Measurements from ENCODE around the gene ETS1.

ETS1 gene

DNA sequence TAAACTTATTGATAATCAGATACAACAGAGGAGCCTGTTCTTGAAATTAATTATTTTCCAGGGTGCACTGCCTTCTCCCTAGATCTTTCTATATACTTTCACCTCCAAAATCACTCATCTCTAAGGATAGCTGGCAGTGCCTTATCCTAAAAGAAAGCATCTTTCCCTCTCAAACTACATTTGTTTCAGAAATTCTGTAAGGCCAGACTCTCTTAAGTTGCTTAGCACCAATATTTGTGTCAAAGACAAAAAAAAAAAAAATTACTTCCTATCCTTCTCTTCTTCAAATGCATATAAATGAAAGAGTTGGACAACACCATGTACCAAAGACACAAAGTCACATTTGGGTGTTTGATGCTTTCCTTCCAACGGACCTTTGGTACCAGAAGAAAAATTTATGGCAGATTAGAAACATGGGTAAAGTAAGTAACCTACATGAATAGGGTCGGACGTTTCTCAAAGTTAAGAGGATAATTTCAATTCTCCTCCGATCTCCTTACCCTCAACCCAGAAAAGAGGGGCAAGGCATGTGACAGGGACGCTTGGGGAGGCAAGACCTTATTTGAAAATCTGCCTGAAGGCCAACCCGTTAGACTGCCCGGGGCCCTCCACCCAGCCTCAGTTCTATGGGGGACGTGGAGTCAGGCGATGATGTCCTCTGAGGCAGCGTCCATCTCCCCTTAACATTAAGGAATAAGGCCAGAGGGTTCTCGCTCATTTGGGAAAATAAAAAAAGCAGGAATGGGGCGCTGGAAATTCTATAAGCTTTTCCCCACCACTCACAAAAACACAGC is 66.3 kb downstream of the ETS1 start:
- Histone ChIP-seq H3K4me1 (ENCODE audit: low read length) (peaks cover 55% of the 10 kb centered on the region), H3K4me3 (ENCODE audit: low read length) (peak overlapping the region; percentile 91), H2AFZ (ENCODE audit: low read depth, low read length) (no peak overlapping the region), H3K9me3 (ENCODE audit: insufficient read depth, low read length) (no peaks in the 10 kb centered on the region), H4K20me1 (ENCODE audit: insufficient read depth, low read length) (peaks cover 46% of the 10 kb centered on the region), H3K4me2 (ENCODE audit: low read length) (peak overlapping the region; percentile 96), H3K27ac (ENCODE audit: low read length) (peak overlapping the region; percentile 58), H3K79me2 (ENCODE audit: low read length) (peaks cover 60% of the 10 kb centered on the region), H3K27me3 (ENCODE audit: low read depth, low read length) (no peaks in the 10 kb centered on the region), H3K9ac (ENCODE audit: low read length) (peak overlapping the region; percentile 92), H3K36me3 (replicated peaks; ENCODE audit: low read depth, low read length) (peaks cover 32% of the 10 kb centered on the region)
- TF ChIP-seq, protein P1, sequence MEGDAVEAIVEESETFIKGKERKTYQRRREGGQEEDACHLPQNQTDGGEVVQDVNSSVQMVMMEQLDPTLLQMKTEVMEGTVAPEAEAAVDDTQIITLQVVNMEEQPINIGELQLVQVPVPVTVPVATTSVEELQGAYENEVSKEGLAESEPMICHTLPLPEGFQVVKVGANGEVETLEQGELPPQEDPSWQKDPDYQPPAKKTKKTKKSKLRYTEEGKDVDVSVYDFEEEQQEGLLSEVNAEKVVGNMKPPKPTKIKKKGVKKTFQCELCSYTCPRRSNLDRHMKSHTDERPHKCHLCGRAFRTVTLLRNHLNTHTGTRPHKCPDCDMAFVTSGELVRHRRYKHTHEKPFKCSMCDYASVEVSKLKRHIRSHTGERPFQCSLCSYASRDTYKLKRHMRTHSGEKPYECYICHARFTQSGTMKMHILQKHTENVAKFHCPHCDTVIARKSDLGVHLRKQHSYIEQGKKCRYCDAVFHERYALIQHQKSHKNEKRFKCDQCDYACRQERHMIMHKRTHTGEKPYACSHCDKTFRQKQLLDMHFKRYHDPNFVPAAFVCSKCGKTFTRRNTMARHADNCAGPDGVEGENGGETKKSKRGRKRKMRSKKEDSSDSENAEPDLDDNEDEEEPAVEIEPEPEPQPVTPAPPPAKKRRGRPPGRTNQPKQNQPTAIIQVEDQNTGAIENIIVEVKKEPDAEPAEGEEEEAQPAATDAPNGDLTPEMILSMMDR (IDR thresholded peaks at IDR 0.05; ENCODE audit: low read depth, low read length): no peak; the same call in none of the 2 replicates
- TF ChIP-seq EZH2phosphoT487 (IDR thresholded peaks at IDR 0.05; ENCODE audit: low read depth): no peak

DNA sequence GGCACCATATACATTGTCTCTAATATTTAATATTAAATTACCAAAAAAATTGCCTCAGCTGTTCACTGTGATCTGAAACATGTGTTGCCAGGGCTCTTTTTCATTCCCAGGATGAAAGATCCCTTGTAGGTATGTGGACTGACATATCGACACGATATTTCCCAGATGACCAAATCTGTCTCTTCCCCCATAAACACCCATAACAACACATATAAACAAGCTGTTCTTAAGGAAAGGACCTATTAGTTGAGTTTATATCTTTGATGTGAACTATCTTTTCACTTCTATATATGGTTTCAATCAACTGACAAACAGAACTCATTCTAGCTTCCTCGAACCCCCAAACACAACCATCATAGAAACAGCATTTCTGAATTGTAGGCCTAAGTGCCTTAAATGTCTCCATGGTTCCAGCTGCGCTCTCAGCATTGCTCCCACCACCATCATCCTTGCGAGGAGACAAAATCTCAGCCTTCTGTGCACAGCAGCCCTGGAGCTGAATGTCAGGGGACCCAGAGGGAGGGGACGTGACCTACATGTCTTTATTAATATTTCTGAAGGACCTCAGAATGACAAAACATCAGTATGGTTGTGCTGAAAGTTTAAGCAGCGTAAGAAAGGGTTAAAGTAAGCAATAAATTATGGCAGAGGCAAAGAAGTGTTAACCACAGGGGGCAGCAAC is 67.0 kb downstream of the ETS1 start:
- Histone ChIP-seq H4K20me1 (ENCODE audit: insufficient read depth, low read length) (peaks cover 53% of the 10 kb centered on the region), H3K4me2 (ENCODE audit: low read length) (peak overlapping the region; percentile 96), H3K4me1 (ENCODE audit: low read length) (peaks cover 61% of the 10 kb centered on the region), H3K27me3 (ENCODE audit: low read depth, low read length) (no peaks in the 10 kb centered on the region), H3K36me3 (replicated peaks; ENCODE audit: low read depth, low read length) (peaks cover 39% of the 10 kb centered on the region), H3K27ac (ENCODE audit: low read length) (peak overlapping the region; percentile 58), H3K9me3 (ENCODE audit: insufficient read depth, low read length) (no peaks in the 10 kb centered on the region), H3K9ac (ENCODE audit: low read length) (peak overlapping the region; percentile 92), H2AFZ (ENCODE audit: low read depth, low read length) (no peak overlapping the region), H3K4me3 (ENCODE audit: low read length) (peak overlapping the region; percentile 91), H3K79me2 (ENCODE audit: low read length) (peaks cover 68% of the 10 kb centered on the region)
- TF ChIP-seq, protein P1 (IDR thresholded peaks at IDR 0.05; ENCODE audit: low read depth, low read length): 0 out of 2 replicates have a peak, but pooled peaks have one; percentile 36
- no peak for TF ChIP-seq EZH2phosphoT487 (IDR thresholded peaks at IDR 0.05; ENCODE audit: low read depth)

DNA sequence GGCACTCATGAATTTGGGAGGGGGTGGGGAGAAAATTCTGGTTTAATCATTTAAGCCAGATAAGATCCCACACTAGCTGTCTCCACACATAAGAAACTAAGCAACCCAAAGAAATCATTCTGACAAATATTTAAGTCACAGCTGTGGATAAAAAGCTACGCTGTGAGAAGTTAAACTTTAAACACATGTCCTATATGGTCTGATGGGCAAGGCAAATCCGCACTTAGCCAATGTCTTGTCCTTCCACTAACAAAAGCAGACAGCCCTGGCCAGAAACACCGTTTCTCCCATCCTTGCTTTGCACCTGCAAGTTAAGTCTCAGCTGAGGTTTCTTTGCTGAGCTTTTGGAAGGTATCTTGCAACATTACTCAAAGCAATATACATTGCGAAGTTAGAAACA is 68.0 kb downstream of the ETS1 start:
- peak overlapping the region; percentile 91 for H3K4me3 ChIP-seq (ENCODE audit: low read length)
- no peak for TF ChIP-seq EZH2phosphoT487 (IDR thresholded peaks at IDR 0.05; ENCODE audit: low read depth)
- TF ChIP-seq, protein P1 (IDR thresholded peaks at IDR 0.05; ENCODE audit: low read depth, low read length): no peak
- H3K27me3 ChIP-seq (ENCODE audit: low read depth, low read length): no peaks in the 10 kb centered on the region
- no peak overlapping the region for H2AFZ ChIP-seq (ENCODE audit: low read depth, low read length)
- peaks cover 63% of the 10 kb centered on the region for H4K20me1 ChIP-seq (ENCODE audit: insufficient read depth, low read length)
- peaks cover 45% of the 10 kb centered on the region for H3K36me3 ChIP-seq (replicated peaks; ENCODE audit: low read depth, low read length)
- H3K9ac ChIP-seq (ENCODE audit: low read length): peak overlapping the region; percentile 17; the same call in 1 of the 2 replicates
- H3K9me3 ChIP-seq (ENCODE audit: insufficient read depth, low read length): no peaks in the 10 kb centered on the region
- peak overlapping the region; percentile 96 for H3K4me2 ChIP-seq (ENCODE audit: low read length)
- peaks cover 78% of the 10 kb centered on the region for H3K79me2 ChIP-seq (ENCODE audit: low read length)
- H3K4me1 ChIP-seq (ENCODE audit: low read length): peaks cover 61% of the 10 kb centered on the region
- no peak overlapping the region for H3K27ac ChIP-seq (ENCODE audit: low read length)
